ENCODE data around the gene RNASET2.

RNASET2 gene

GRCh38 chr6:166959911-166960608, 3.7 kb upstream of the RNASET2 start:
- DNase-seq (ENCODE audit: low read depth in 1 of 2, low spot score in 1 of 2), result no peak
- Histone ChIP-seq H3K4me3 (replicated peaks; ENCODE audit: insufficient read depth, low read length) (no peak overlapping the region), H3K27me3 (ENCODE audit: insufficient read depth, poor library complexity, severe bottlenecking) (no peaks in the 10 kb centered on the region), H3K27ac (replicated peaks) (peak overlapping the region; percentile 93)
- TF ChIP-seq POLR2AphosphoS5 (IDR thresholded peaks at IDR 0.05; ENCODE audit: low read depth) (no peak), SPI1 (IDR thresholded peaks at IDR 0.05; ENCODE audit: borderline replicate concordance, low read depth) (no peak), REST (IDR thresholded peaks at IDR 0.05; ENCODE audit: insufficient replicate concordance, low read depth) (no peak), CTCF (IDR thresholded peaks at IDR 0.05; ENCODE audit: insufficient read depth, low read length) (no peak), GABPA (IDR thresholded peaks at IDR 0.05; ENCODE audit: low read depth) (no peak)

GRCh38 chr6:166958926-166959861, 2.8 kb upstream of the RNASET2 start:
- peak overlapping the region; percentile 93 for H3K27ac ChIP-seq (replicated peaks)
- TF ChIP-seq CTCF (IDR thresholded peaks at IDR 0.05; ENCODE audit: insufficient read depth, low read length) (no peak), REST (IDR thresholded peaks at IDR 0.05; ENCODE audit: insufficient replicate concordance, low read depth) (no peak), SPI1 (IDR thresholded peaks at IDR 0.05; ENCODE audit: borderline replicate concordance, low read depth) (peak; percentile 94), GABPA (IDR thresholded peaks at IDR 0.05; ENCODE audit: low read depth) (no peak), POLR2AphosphoS5 (IDR thresholded peaks at IDR 0.05; ENCODE audit: low read depth) (no peak)
- H3K27me3 ChIP-seq (ENCODE audit: insufficient read depth, poor library complexity, severe bottlenecking), result no peaks in the 10 kb centered on the region
- peak in 1 of 2 experiments; percentile 77 for DNase-seq (ENCODE audit: low read depth in 1 of 2, low spot score in 1 of 2)
- 0 out of 2 replicates have a peak overlapping the region, but pooled peaks have one; percentile 9 for H3K4me3 ChIP-seq (replicated peaks; ENCODE audit: insufficient read depth, low read length)

GRCh38 chr6:166957805-166958076, 1.4 kb upstream of the RNASET2 start:
- Histone ChIP-seq H3K27ac (replicated peaks) (peak overlapping the region; percentile 93), H3K4me3 (replicated peaks; ENCODE audit: insufficient read depth, low read length) (peak overlapping the region; percentile 72; the same call in 1 of the 2 replicates), H3K27me3 (ENCODE audit: insufficient read depth, poor library complexity, severe bottlenecking) (no peaks in the 10 kb centered on the region)
- TF ChIP-seq CTCF (IDR thresholded peaks at IDR 0.05; ENCODE audit: insufficient read depth, low read length), result no peak
- TF ChIP-seq GABPA (IDR thresholded peaks at IDR 0.05; ENCODE audit: low read depth), result no peak
- TF ChIP-seq REST (IDR thresholded peaks at IDR 0.05; ENCODE audit: insufficient replicate concordance, low read depth), result no peak
- no peak for TF ChIP-seq SPI1 (IDR thresholded peaks at IDR 0.05; ENCODE audit: borderline replicate concordance, low read depth)
- TF ChIP-seq POLR2AphosphoS5 (IDR thresholded peaks at IDR 0.05; ENCODE audit: low read depth), result no peak
- DNase-seq (ENCODE audit: low read depth in 1 of 2, low spot score in 1 of 2), result no peak

All from HL-60 (cell line).